Gastroesophageal sphincter (tissue), 4 donors: ENCODE measurements around the gene ACBD6. TPM values are rescaled to one million over a fixed set of nuclear protein-coding genes. Genes with fewer than 3 reads are reported as not detected.

Source experiments
- ATAC-seq: fragments of 150-250 bp; one replicate; pipeline ENCODE4 v1.9.1; 2016; ENCODE audit warnings: mild to moderate bottlenecking, moderate library complexity
- H3K27ac ChIP-seq, 4 donors: fragments of 200-600 bp; sonication (generic) in 3 of 4; 1 replicate in 3 of 4; 2 replicates in 1 of 4; pipeline ENCODE4 v1.5.1; 2016 to 2019
- H3K27me3 ChIP-seq: fragments of 200-600 bp; sonication (generic); one replicate; pipeline ENCODE4 v1.5.1; 2019
- H3K36me3 ChIP-seq, 2 donors: fragments of 200-600 bp; sonication (generic); one replicate each; pipeline ENCODE4 v1.5.1; 2019; ENCODE audit warnings: control low read depth in 1 of 2
- H3K4me1 ChIP-seq, 3 donors: fragments of 200-600 bp; sonication (generic); 1 replicate in 2 of 3; 2 replicates in 1 of 3; pipeline ENCODE4 v1.5.1; 2016 to 2019; ENCODE audit warnings: control low read depth in 2 of 3
- H3K4me3 ChIP-seq, 2 donors: fragments of 200-600 bp; sonication (generic); one replicate each; pipeline ENCODE4 v1.5.1; 2019; ENCODE audit warnings: mild to moderate bottlenecking in 1 of 2, moderate library complexity in 1 of 2
- H3K9me3 ChIP-seq, 3 donors: fragments of 200-600 bp; sonication (generic); one replicate each; pipeline ENCODE4 v1.5.1; 2017 to 2019; ENCODE audit warnings: control low read depth in 2 of 3
- CTCF ChIP-seq, 4 experiments: fragments of 200-600 bp in 2 of 4; fragments of 450-650 bp in 2 of 4; sonication (generic) in 1 of 4; IDR thresholded peaks; one replicate each; pipeline ENCODE4 v1.5.1; 2017 to 2019; ENCODE audit warnings: antibody characterized with exemption in 4 of 4, mild to moderate bottlenecking in 2 of 4, moderate library complexity in 2 of 4
- EP300 ChIP-seq: sonication (generic); formaldehyde crosslinking; IDR thresholded peaks from one replicate; pipeline ENCODE4 v1.6.1; 2017; ENCODE audit warnings: antibody characterized with exemption, mild to moderate bottlenecking
- POLR2A ChIP-seq, 2 donors: fragments of 450-650 bp; IDR thresholded peaks; one replicate each; pipeline ENCODE4 v1.6.1; 2017; ENCODE audit warnings: antibody characterized with exemption in 2 of 2, mild to moderate bottlenecking in 2 of 2, moderate library complexity in 1 of 2
- POLR2AphosphoS5 ChIP-seq: sonication (generic); formaldehyde crosslinking; IDR thresholded peaks from one replicate; pipeline ENCODE4 v1.6.1; 2017; ENCODE audit warnings: antibody characterized with exemption
- WGBS, 2 donors: methylation state at CpG; one replicate each; pipeline ENCODE4 v1.1.5; 2018; ENCODE audit warnings: low coverage in 1 of 2; 5-methylcytosine and 5-hydroxymethylcytosine counted together
- total RNA-seq, 4 donors: library from RNA; depleted of rRNA; stranded (reverse); fragments of >200 nt; gene quantifications; one replicate each; pipeline ENCODE4 v1.1.0, GENCODE V29; 2016

The ACBD6 gene
- total RNA-seq, 4 donors from 2014 or later = 27.1 to 41.3 (median 39.7) TPM

GRCh38 chr1:180264595-180264994 lies 237.8 kb downstream of the ACBD6 start:
- H3K36me3 ChIP-seq = no peaks in the 10 kb centered on the region
- H3K9me3 ChIP-seq = no peaks in the 10 kb centered on the region
- H3K27ac ChIP-seq = no peak overlapping the region
- WGBS, 2 donors = 42% methylated on average over 2 of the region's 2 CpGs; no CpG with 5 or more reads in 1 of the 2 donors
- no peak for TF ChIP-seq POLR2AphosphoS5
- TF ChIP-seq CTCF (IDR thresholded peaks at IDR 0.05) = no peak
- TF ChIP-seq POLR2A (IDR thresholded peaks at IDR 0.05) = no peak
- no peak for TF ChIP-seq EP300
- no peak overlapping the region for H3K4me3 ChIP-seq
- ATAC-seq = no peak
- peaks cover 47% of the 10 kb centered on the region for H3K27me3 ChIP-seq
- H3K4me1 ChIP-seq = peaks cover 0 to 19% (median 0%) of the 10 kb centered on the region in 3 donors

- no peaks in the 10 kb centered on the region for H3K9me3 ChIP-seq
- no peak for ATAC-seq
- no peak overlapping the region for H3K4me3 ChIP-seq
- H3K27me3 ChIP-seq = peaks cover 64% of the 10 kb centered on the region
- no peak overlapping the region for H3K27ac ChIP-seq
- WGBS, 2 donors = 43 to 55% methylated on average over 3 to 4 of the region's 12 CpGs
- TF ChIP-seq CTCF (IDR thresholded peaks at IDR 0.05) (no peak), POLR2AphosphoS5 (no peak), POLR2A (IDR thresholded peaks at IDR 0.05) (no peak), EP300 (no peak)
- peaks cover 0 to 19% (median 0%) of the 10 kb centered on the region in 3 donors for H3K4me1 ChIP-seq
- H3K36me3 ChIP-seq = no peaks in the 10 kb centered on the region
Measured at GRCh38 chr1:180262628-180263488, 239.5 kb downstream of the ACBD6 start.

DNA sequence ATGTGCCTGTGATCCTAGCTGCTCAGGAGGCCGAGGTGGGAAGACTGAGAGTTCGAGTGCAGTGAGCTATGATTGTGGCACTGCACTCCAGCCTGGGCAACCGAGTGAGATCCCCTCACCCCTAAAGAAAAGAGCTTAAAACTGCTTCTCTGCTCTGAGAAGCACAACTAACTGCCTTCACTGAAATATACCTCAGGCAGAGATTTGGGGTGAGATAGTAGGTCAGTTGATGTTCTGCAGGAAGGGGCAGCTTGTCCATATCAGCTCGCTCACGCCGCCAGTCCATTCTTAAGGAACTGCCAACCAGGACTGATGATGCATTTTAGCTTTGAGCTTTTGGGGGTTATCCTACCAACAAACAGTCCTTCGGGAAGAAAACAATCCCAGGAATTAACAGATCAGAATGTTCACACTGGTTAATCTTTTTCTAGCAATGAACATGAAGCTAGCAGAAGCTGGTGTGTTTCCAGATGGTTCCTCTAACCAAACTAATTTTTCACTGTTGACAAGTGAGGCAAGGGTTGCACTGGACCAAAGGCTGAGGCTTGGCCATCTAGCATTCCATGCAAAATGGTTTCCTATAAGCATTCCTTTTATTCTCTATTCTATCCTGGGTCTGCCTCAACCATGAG lies 240.7 kb downstream of the ACBD6 start:
- peaks cover 0 to 19% (median 0%) of the 10 kb centered on the region in 3 donors for H3K4me1 ChIP-seq
- TF ChIP-seq POLR2AphosphoS5 (no peak), POLR2A (IDR thresholded peaks at IDR 0.05) (no peak), CTCF (IDR thresholded peaks at IDR 0.05) (no peak), EP300 (no peak)
- 70 to 83% methylated on average over 3 to 6 of the region's 7 CpGs for WGBS, 2 donors
- H3K9me3 ChIP-seq = no peaks in the 10 kb centered on the region
- no peaks in the 10 kb centered on the region for H3K36me3 ChIP-seq
- peaks cover 76% of the 10 kb centered on the region for H3K27me3 ChIP-seq
- H3K27ac ChIP-seq = no peak overlapping the region
- ATAC-seq = no peak
- H3K4me3 ChIP-seq = no peak overlapping the region

- TF ChIP-seq POLR2A (IDR thresholded peaks at IDR 0.05) = no peak
- TF ChIP-seq POLR2AphosphoS5 = no peak
- TF ChIP-seq CTCF (IDR thresholded peaks at IDR 0.05) = no peak
- no peak for TF ChIP-seq EP300
Measured at GRCh38 chr1:180261030-180261429, 241.3 kb downstream of the ACBD6 start.

More at GRCh38 chr1:180261030-180261429, 241.3 kb downstream of the ACBD6 start:
- no peak for ATAC-seq
- H3K4me3 ChIP-seq = no peak overlapping the region
- no peaks in the 10 kb centered on the region for H3K36me3 ChIP-seq
- no peaks in the 10 kb centered on the region for H3K9me3 ChIP-seq
- peaks cover 82% of the 10 kb centered on the region for H3K27me3 ChIP-seq
- H3K4me1 ChIP-seq = peaks cover 0 to 19% (median 0%) of the 10 kb centered on the region in 3 donors
- WGBS, 2 donors = 91% methylated on average over 6 of the region's 10 CpGs; no CpG with 5 or more reads in 1 of the 2 donors
- no peak overlapping the region for H3K27ac ChIP-seq
